ENCODE measurements around the gene IWS1. TPM values are rescaled to one million over a fixed set of nuclear protein-coding genes. Genes with fewer than 3 reads are reported as not detected.

IWS1 gene
- total and polyA plus RNA-seq, 10 of the 15 experiments (the other 5 are each of a cell fraction or from before 2014, with no cell fraction given), result 21.9 to 68.9 (median 45.8) TPM

GRCh38 chr2:127448526-127448925 is 77.8 kb downstream of the IWS1 start:
- Histone ChIP-seq H3K27me3 (replicated peaks in 1 of 2; ENCODE audit: control insufficient read depth in 2 of 2, insufficient read depth in 2 of 2, low read length in 1 of 2) (no peaks in the 10 kb centered on the region), H3K79me2 (ENCODE audit: control insufficient read depth, insufficient read depth, low read length) (no peaks in the 10 kb centered on the region), H3K9me3 (replicated peaks; ENCODE audit: control insufficient read depth, insufficient read depth, low read length) (no peaks in the 10 kb centered on the region; the same call in 2 of the 3 replicates), H3K36me3 (ENCODE audit: control insufficient read depth in 2 of 2, insufficient read depth in 2 of 2, low read length in 1 of 2) (no peaks in the 10 kb centered on the region), H4K20me1 (ENCODE audit: control insufficient read depth, insufficient read depth) (no peaks in the 10 kb centered on the region), H3K4me2 (ENCODE audit: control insufficient read depth, insufficient read depth) (no peak overlapping the region), H3K4me1 (ENCODE audit: control insufficient read depth, insufficient read depth, low read length) (no peaks in the 10 kb centered on the region), H2AFZ (ENCODE audit: control insufficient read depth, low read depth, low read length) (no peak overlapping the region), H3K4me3 (no peak overlapping the region), H3K27ac (ENCODE audit: control insufficient read depth, insufficient read depth) (no peak overlapping the region), H3K9ac (ENCODE audit: control insufficient read depth, insufficient read depth, low read length) (no peak overlapping the region)
- SMC1A ChIA-PET (ENCODE audit: uncharacterized antibody, unreplicated experiment), result no interaction called here
- intact Hi-C loops (cut with micrococcal nuclease; ENCODE audit: unreplicated experiment) (no loop called here), in situ Hi-C loops (cut with MboI) (no loop called here)
- BruUV-seq (replicated peaks), result no TSS peak
- POLR2A ChIA-PET, result no interaction called here
- no peak for DNase-seq (ENCODE audit: low read depth, low spot score)
- 66% methylated on average over 2 of the region's 2 CpGs for WGBS (ENCODE audit: insufficient coverage, insufficient replicate concordance, low lambda C conversion rate, missing lambda C conversion rate)
- FAIRE-seq, result no peak
- CTCF ChIA-PET, result no interaction called here
- TF ChIP-seq, protein P1, sequence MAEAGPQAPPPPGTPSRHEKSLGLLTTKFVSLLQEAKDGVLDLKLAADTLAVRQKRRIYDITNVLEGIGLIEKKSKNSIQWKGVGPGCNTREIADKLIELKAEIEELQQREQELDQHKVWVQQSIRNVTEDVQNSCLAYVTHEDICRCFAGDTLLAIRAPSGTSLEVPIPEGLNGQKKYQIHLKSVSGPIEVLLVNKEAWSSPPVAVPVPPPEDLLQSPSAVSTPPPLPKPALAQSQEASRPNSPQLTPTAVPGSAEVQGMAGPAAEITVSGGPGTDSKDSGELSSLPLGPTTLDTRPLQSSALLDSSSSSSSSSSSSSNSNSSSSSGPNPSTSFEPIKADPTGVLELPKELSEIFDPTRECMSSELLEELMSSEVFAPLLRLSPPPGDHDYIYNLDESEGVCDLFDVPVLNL (IDR thresholded peaks at IDR 0.05; ENCODE audit: low read depth, low read length), result no peak
- TF ChIP-seq SUZ12 (IDR thresholded peaks at IDR 0.05; ENCODE audit: unreplicated experiment), result no peak
- TF ChIP-seq IKZF2 (IDR thresholded peaks at IDR 0.05), result no peak
- no peak for ATAC-seq
- RAD21 ChIA-PET (ENCODE audit: unreplicated experiment), result no interaction called here

DNA sequence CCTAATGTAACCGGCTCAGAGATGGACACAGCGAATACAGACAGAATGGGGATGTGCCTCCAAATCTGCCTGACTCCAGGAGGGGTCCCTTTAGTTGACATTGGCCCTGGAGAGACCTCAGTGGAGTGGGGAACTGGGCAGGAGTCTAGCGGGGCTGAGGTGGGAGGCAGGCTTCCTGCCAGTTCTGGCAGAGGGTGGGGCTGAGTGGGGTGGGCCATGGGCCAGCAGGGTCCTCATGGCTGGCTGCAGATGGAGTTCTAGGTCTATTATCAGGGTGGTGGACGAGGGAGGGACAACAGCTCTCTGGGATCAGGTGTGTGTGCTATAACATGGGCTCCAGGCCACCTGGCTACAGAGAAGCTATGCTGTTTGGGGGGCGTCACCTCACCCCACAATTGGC is 86.9 kb downstream of the IWS1 start:
- WGBS (ENCODE audit: insufficient coverage, insufficient replicate concordance, low lambda C conversion rate, missing lambda C conversion rate), result 45% methylated on average over 5 of the region's 5 CpGs
- Histone ChIP-seq H3K27me3 (replicated peaks in 1 of 2; ENCODE audit: control insufficient read depth in 2 of 2, insufficient read depth in 2 of 2, low read length in 1 of 2) (no peaks in the 10 kb centered on the region), H3K27ac (ENCODE audit: control insufficient read depth, insufficient read depth) (no peak overlapping the region), H3K4me3 (no peak overlapping the region), H3K4me2 (ENCODE audit: control insufficient read depth, insufficient read depth) (no peak overlapping the region), H3K9me3 (replicated peaks; ENCODE audit: control insufficient read depth, insufficient read depth, low read length) (no peaks in the 10 kb centered on the region), H3K9ac (ENCODE audit: control insufficient read depth, insufficient read depth, low read length) (no peak overlapping the region), H3K79me2 (ENCODE audit: control insufficient read depth, insufficient read depth, low read length) (no peaks in the 10 kb centered on the region), H3K4me1 (ENCODE audit: control insufficient read depth, insufficient read depth, low read length) (no peaks in the 10 kb centered on the region), H2AFZ (ENCODE audit: control insufficient read depth, low read depth, low read length) (no peak overlapping the region), H3K36me3 (ENCODE audit: control insufficient read depth in 2 of 2, insufficient read depth in 2 of 2, low read length in 1 of 2) (no peaks in the 10 kb centered on the region), H4K20me1 (ENCODE audit: control insufficient read depth, insufficient read depth) (no peaks in the 10 kb centered on the region)
- ATAC-seq (no peak), DNase-seq (ENCODE audit: low read depth, low spot score) (no peak), FAIRE-seq (no peak)
- ChIA-PET RAD21 (ENCODE audit: unreplicated experiment) (no interaction called here), POLR2A (interaction anchor here (0.7 kb wide), 1 partner anchor 140 kb away, joined by 5 read pairs; no protein-coding TSS in a partner anchor), CTCF (interaction anchor here (0.6 kb wide), 1 partner anchor 22 kb away, joined by 3 read pairs; no protein-coding TSS in a partner anchor), SMC1A (ENCODE audit: uncharacterized antibody, unreplicated experiment) (no interaction called here)
- intact Hi-C loops (cut with micrococcal nuclease; ENCODE audit: unreplicated experiment), result no loop called here
- in situ Hi-C loops (cut with MboI), result no loop called here
- no TSS peak for BruUV-seq (replicated peaks)
- TF ChIP-seq TBL1XR1 (IDR thresholded peaks at IDR 0.05; ENCODE audit: low read depth, low read length) (no peak), RAD51 (IDR thresholded peaks at IDR 0.05) (no peak), MYB (IDR thresholded peaks at IDR 0.05; ENCODE audit: borderline replicate concordance, low read depth, low read length) (no peak), HCFC1 (IDR thresholded peaks at IDR 0.05; ENCODE audit: low read length) (no peak), NFXL1 (IDR thresholded peaks at IDR 0.05; ENCODE audit: borderline replicate concordance) (no peak), RELB (IDR thresholded peaks at IDR 0.05; ENCODE audit: low read depth) (no peak), BCL11A (IDR thresholded peaks at IDR 0.05; ENCODE audit: low read depth, low read length) (no peak)
- TF ChIP-seq, protein P2, sequence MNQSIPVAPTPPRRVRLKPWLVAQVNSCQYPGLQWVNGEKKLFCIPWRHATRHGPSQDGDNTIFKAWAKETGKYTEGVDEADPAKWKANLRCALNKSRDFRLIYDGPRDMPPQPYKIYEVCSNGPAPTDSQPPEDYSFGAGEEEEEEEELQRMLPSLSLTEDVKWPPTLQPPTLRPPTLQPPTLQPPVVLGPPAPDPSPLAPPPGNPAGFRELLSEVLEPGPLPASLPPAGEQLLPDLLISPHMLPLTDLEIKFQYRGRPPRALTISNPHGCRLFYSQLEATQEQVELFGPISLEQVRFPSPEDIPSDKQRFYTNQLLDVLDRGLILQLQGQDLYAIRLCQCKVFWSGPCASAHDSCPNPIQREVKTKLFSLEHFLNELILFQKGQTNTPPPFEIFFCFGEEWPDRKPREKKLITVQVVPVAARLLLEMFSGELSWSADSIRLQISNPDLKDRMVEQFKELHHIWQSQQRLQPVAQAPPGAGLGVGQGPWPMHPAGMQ (IDR thresholded peaks at IDR 0.05; ENCODE audit: borderline replicate concordance), result no peak
- TF ChIP-seq, protein P3, sequence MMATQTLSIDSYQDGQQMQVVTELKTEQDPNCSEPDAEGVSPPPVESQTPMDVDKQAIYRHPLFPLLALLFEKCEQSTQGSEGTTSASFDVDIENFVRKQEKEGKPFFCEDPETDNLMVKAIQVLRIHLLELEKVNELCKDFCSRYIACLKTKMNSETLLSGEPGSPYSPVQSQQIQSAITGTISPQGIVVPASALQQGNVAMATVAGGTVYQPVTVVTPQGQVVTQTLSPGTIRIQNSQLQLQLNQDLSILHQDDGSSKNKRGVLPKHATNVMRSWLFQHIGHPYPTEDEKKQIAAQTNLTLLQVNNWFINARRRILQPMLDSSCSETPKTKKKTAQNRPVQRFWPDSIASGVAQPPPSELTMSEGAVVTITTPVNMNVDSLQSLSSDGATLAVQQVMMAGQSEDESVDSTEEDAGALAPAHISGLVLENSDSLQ (IDR thresholded peaks at IDR 0.05), result no peak

Measured in GM12878 (cell line).